CD4-positive, CD25-positive, alpha-beta regulatory T cell (primary cell): Measurements from ENCODE around the gene HOXC11. TPM values are rescaled to one million over a fixed set of nuclear protein-coding genes. Genes with fewer than 3 reads are reported as not detected.

Experiments
- ATAC-seq, 2 donors: fragments of 150-1000 bp; cut with Tn5 transposase; one replicate each; pipeline ENCODE4 v1.10.0; 2021; ENCODE audit warnings: low read depth in 2 of 2, moderate number of reproducible peaks in 2 of 2, moderate library complexity in 1 of 2
- DNase-seq, 3 donors: peaks; one replicate each; pipeline versions ENCODE4 v3.0.0 to v3.0.0-alpha.2; 2012 to 2022; ENCODE audit warnings: mixed read lengths in 1 of 3
- H3K27ac ChIP-seq: one replicate; pipeline ENCODE4 v1.7.0; 2013; ENCODE audit warnings: mild to moderate bottlenecking, low read length; ENCODE audit not compliant: insufficient read depth, poor library complexity, severe bottlenecking
- H3K27me3 ChIP-seq: one replicate; pipeline ENCODE4 v1.7.0; 2013; ENCODE audit warnings: low read length; ENCODE audit not compliant: control insufficient read depth, insufficient read depth
- H3K36me3 ChIP-seq: one replicate; pipeline ENCODE4 v1.7.0; 2013; ENCODE audit warnings: mild to moderate bottlenecking, low read length, moderate library complexity; ENCODE audit not compliant: control insufficient read depth, insufficient read depth
- H3K4me1 ChIP-seq: 2 replicates; pipeline ENCODE4 v1.7.0; 2013; ENCODE audit warnings: mild to moderate bottlenecking, low read length; ENCODE audit not compliant: insufficient read depth, control insufficient read depth, poor library complexity, severe bottlenecking
- H3K4me3 ChIP-seq: one replicate; pipeline ENCODE4 v1.7.0; 2013; ENCODE audit warnings: low read depth, mild to moderate bottlenecking, low read length, moderate library complexity
- H3K9me3 ChIP-seq, 2 experiments: 1 replicate in 1 of 2; 2 replicates in 1 of 2; pipeline ENCODE4 v1.7.0; 2013; ENCODE audit warnings: low read length in 2 of 2, mild to moderate bottlenecking in 1 of 2, moderate library complexity in 1 of 2; ENCODE audit not compliant: control insufficient read depth in 2 of 2
- H3K27ac Mint-ChIP-seq, 3 donors: one replicate each; pipeline ENCODE4 v1.8.0; 2020 to 2022; ENCODE audit warnings: mild to moderate bottlenecking in 3 of 3, mixed read lengths in 3 of 3, moderate library complexity in 2 of 3
- H3K27me3 Mint-ChIP-seq: one replicate; pipeline ENCODE4 v1.8.0; 2022; ENCODE audit warnings: mild to moderate bottlenecking, mixed read lengths
- H3K36me3 Mint-ChIP-seq: one replicate; pipeline ENCODE4 v1.8.0; 2020; ENCODE audit warnings: mixed read lengths
- H3K4me1 Mint-ChIP-seq, 4 donors: one replicate each; pipeline ENCODE4 v1.8.0; 2020 to 2022; ENCODE audit warnings: mixed read lengths in 4 of 4, mild to moderate bottlenecking in 1 of 4
- H3K4me3 Mint-ChIP-seq, 4 donors: one replicate each; pipeline ENCODE4 v1.8.0; 2020 to 2022; ENCODE audit warnings: mild to moderate bottlenecking in 4 of 4, mixed read lengths in 4 of 4, moderate library complexity in 3 of 4
- H3K9me3 Mint-ChIP-seq, 7 donors: one replicate each; pipeline ENCODE4 v1.8.0; 2020 to 2022; ENCODE audit warnings: mixed read lengths in 7 of 7, mild to moderate bottlenecking in 3 of 7, moderate library complexity in 2 of 7
- polyA plus RNA-seq, 4 donors: library from polyadenylated mRNA; unstranded; fragments of 300-500 nt; fragmentation: Illumina TruSeq; gene quantifications; one replicate each; pipeline ENCODE4 v1.2.3, GENCODE V29; 2021
- total RNA-seq: library from RNA; stranded (reverse); gene quantifications from one replicate; pipeline ENCODE4 v1.2.3, GENCODE V29; 2022

Gene HOXC11
- total and polyA plus RNA-seq, 5 donors from 2014 or later: not detected

DNA sequence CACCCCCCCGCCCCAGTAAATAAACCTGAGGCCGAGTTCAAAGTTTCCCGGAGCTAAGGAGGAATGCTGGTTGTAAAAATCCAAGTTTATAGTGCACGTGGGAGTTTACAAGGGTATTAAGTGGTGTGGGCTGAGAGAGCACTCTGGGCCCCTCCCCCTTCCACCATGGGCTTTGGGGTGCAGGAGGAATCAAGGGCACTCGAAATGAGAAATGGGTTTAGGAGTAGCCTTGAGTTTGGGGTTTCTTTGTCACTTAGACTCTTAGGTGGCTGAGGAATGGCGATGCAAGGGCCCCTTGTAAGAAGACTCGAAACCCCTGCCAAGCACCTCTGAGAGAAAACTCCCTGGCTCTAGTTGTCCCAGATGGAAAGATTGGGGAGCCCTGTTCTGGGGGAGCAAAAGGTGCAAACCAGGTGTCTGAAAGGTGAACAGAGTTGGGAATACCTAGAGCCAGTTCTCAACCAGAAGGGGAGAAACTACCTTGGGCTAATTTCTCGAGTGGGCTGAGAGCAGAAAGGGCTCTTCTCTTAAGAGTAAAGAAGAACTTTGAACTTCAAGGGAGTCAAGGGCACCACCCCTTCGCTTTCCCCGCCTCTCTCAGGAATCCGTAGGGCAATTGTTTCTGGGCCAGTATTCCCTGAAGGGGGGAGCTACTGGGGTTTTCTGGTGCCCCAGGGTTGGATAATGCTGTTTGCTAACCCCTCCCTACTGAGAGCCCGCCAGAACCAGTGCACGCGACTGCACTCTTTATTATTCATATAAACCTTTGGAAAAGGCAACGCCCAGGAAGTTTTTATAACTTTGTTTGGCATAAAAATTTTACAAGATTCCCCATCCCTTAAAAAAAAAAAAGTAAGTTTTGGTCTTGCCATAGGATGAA is 5.8 kb downstream of the HOXC11 start:
- Histone ChIP-seq H3K36me3 (no peaks in the 10 kb centered on the region), H3K27ac (no peak overlapping the region), H3K9me3 (peaks cover 0 to 12% of the 10 kb centered on the region in 2 experiments), H3K4me3 (no peak overlapping the region), H3K4me1 (peaks cover 24% of the 10 kb centered on the region), H3K27me3 (peaks cover 61% of the 10 kb centered on the region)
- Mint-ChIP-seq H3K4me1 (peaks cover 5 to 38% (median 12%) of the 10 kb centered on the region in 4 donors), H3K9me3 (peaks cover 0 to 14% (median 0%) of the 10 kb centered on the region in 7 donors), H3K4me3 (no peak overlapping the region), H3K27ac (no peak overlapping the region), H3K27me3 (peaks cover 97% of the 10 kb centered on the region), H3K36me3 (no peaks in the 10 kb centered on the region)
- DNase-seq (no peak), ATAC-seq (no peak)

DNA sequence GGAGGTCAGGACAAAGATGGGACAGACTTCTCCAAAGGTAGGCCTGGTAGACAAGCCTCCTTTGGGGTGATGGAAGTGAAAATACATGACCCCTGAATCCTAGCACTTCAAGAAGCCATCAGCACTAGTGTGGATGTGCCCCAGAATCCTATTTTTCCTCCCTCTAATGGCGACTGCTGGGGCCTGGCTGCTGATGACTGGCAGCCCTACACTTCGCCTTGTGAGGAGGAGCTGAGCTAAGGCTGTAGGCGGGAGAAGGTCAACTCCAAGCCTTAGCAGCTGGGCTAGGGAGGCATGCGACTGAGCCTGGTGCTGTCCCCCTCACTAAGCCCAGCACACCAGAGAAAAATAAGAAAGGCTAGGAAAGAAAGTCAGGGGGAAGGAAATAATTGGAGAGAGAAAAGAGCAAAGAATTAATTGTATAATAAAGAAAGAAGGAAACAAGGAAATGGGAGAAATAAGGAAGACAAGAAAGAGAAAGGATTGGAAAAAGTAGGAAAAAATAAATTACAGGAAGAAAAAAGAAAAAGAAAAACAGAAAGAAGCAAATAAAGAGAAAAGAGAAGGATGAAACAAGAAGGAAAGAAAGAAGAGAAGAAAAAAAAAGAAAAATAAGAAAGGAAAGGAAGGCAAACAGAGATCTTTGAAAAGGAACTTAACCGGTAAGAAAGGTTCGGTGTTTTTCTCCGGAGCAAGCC is 7.3 kb downstream of the HOXC11 start:
- peaks cover 5 to 39% (median 11%) of the 10 kb centered on the region in 4 donors for H3K4me1 Mint-ChIP-seq
- H3K27ac Mint-ChIP-seq: no peak overlapping the region
- H3K27me3 ChIP-seq: peaks cover 61% of the 10 kb centered on the region
- ATAC-seq (no peak), DNase-seq (no peak)
- H3K4me3 ChIP-seq: no peak overlapping the region
- H3K4me3 Mint-ChIP-seq: peak overlapping the region in 2 of 4 donors; percentile 30 to 44
- peaks cover 13% of the 10 kb centered on the region for H3K4me1 ChIP-seq
- peaks cover 0 to 15% of the 10 kb centered on the region in 2 experiments for H3K9me3 ChIP-seq
- H3K36me3 ChIP-seq: no peaks in the 10 kb centered on the region
- H3K27me3 Mint-ChIP-seq: peaks cover 95% of the 10 kb centered on the region
- H3K36me3 Mint-ChIP-seq: no peaks in the 10 kb centered on the region
- H3K27ac ChIP-seq: no peak overlapping the region
- H3K9me3 Mint-ChIP-seq: peaks cover 0 to 16% (median 0%) of the 10 kb centered on the region in 7 donors

DNA sequence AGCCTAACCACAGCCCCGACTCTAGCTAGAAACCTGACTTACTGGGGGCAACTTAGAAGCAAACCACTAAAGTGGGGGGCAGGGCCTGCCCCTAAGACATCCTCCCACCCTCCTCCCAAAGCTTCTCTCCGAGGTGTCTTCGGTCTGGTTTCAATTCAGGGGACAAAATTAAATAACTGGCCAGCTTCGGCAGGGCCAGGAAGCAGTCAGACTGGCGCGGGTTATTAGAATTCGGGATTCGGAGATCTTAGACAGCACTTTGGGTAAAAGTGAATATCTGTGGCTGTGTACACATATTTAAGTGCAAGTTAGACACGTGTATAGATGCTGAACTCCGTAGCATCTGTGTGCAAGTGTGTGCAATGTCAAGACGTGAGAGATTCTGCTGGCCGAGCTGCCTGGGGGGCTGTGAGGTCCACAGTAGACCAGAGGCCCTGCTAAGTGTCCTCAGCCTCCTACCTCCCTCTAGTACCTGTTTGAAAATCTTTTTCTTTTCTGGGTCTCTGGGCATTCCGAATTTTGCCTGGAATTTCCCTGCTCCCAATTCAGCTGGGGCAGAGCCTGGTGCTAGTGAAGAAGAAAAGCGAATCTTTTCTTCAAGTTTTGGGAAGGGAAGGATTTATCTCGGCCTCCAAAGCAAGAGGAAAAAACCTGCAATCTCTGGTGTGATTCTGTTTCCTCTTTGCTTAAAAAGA is 8.0 kb downstream of the HOXC11 start:
- H3K27me3 Mint-ChIP-seq: peaks cover 94% of the 10 kb centered on the region
- ATAC-seq (no peak), DNase-seq (no peak)
- H3K4me3 Mint-ChIP-seq: peak overlapping the region in 2 of 4 donors; percentile 30 to 44
- Histone ChIP-seq H3K36me3 (no peaks in the 10 kb centered on the region), H3K27me3 (peaks cover 56% of the 10 kb centered on the region), H3K4me3 (no peak overlapping the region), H3K4me1 (peaks cover 15% of the 10 kb centered on the region), H3K9me3 (peaks cover 0 to 10% of the 10 kb centered on the region in 2 experiments), H3K27ac (no peak overlapping the region)
- H3K4me1 Mint-ChIP-seq: peaks cover 5 to 38% (median 13%) of the 10 kb centered on the region in 4 donors
- H3K9me3 Mint-ChIP-seq: peaks cover 0 to 18% (median 0%) of the 10 kb centered on the region in 7 donors
- H3K36me3 Mint-ChIP-seq: no peaks in the 10 kb centered on the region
- H3K27ac Mint-ChIP-seq: no peak overlapping the region

DNA sequence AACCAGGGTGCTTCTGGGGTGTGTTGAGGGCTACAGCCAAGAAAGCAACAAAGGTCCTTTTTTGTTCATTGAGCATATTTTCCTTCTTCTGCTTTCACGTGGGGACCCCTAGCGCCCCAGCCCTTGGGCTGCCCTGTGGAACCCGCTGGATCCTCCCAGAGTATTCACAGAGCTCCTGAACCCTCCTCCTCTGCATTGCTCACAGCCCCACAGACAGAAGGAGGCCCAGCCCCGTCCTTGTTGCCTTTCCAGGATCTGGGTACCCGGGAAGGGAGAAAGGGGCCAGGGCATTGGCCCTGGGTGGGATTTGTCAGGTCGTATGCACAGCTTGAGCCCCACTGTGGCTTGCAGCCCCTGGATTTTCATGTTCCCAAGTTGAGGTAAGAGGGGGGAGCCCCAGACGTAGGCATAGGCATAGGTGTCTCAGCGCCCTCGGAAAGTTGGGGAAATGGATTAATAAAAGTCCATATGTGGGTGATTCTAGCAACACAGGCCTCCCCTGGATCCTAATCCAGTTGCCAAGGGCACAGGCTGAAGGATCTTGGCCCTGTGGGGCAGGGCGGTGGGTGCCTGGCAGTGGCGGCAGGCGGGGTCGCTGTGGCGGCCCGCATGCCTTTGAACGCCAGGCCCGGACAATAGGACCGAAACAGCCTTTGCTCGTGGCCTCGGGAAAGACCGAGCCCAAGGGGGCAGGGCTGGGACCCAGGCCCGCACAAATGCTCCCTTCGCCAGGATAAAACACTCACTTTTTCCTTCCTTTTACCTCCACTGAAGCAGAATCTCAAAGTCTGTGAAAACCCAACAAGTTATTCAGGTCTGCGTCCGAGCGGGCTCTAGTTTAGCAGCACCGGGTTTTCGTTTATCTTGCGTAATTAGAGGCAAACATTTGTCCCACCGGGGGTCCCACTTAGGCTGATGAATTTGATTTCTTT is 9.0 kb downstream of the HOXC11 start:
- Mint-ChIP-seq H3K9me3 (peaks cover 0 to 17% (median 0%) of the 10 kb centered on the region in 7 donors), H3K4me3 (peak overlapping the region in 1 of 4 donors; percentile 28), H3K27me3 (peaks cover 94% of the 10 kb centered on the region), H3K4me1 (peaks cover 5 to 44% (median 16%) of the 10 kb centered on the region in 4 donors), H3K36me3 (no peaks in the 10 kb centered on the region), H3K27ac (no peak overlapping the region)
- no peaks in the 10 kb centered on the region for H3K36me3 ChIP-seq
- H3K27ac ChIP-seq: no peak overlapping the region
- peaks cover 0 to 5% of the 10 kb centered on the region in 2 experiments for H3K9me3 ChIP-seq
- H3K4me1 ChIP-seq: peaks cover 22% of the 10 kb centered on the region
- DNase-seq (no peak), ATAC-seq (no peak)
- H3K27me3 ChIP-seq: peaks cover 56% of the 10 kb centered on the region
- no peak overlapping the region for H3K4me3 ChIP-seq

DNA sequence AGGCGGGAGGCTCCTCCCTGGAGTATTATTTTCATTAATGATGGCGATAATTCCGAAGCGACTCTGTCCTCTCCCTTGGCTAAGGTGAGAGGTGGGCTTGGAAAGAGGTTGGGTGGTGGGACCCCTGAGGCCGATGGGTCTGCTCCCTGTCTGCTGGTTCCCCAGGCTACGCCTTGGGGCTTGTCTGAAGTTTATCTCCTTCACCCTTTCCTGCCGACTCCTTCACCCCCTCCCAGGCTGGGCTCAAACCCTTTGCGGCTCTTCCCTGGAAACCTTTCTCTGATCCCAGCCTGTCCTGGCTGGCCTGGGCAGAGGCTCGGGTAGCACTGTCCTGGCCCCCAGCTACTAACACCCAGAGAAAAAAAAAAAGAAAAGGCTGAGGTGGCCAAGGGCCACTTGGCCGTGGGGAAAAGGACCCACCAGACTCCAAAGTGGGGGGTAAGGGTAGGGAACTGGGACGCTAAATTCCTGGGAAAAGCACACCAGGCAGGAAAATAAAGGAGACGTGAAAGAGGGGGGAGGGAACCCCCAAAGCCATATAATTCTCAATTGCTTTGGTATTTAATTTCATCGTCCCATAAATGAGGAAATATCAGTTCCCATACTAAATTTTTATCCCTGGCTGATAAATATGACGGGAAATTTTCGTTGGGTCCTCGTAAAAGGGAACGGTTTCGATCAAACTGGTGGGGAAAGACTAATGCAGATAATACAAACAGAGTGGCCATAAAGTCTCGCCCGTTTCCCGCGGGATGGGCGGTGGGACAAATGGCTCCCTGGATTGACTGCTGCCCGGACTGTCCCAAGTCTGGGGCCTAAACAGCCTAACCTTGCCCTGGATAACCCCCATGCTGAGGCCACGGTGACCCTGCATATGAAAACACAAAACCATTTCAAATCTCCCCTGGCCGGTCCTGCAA is 10.0 kb downstream of the HOXC11 start:
- no peak overlapping the region for H3K27ac ChIP-seq
- peaks cover 21% of the 10 kb centered on the region for H3K4me1 ChIP-seq
- Mint-ChIP-seq H3K27me3 (peaks cover 94% of the 10 kb centered on the region), H3K4me3 (peak overlapping the region in 3 of 4 donors; percentile 24 to 86 (median 36)), H3K27ac (peak overlapping the region in 2 of 3 donors; percentile 38 to 76), H3K4me1 (peaks cover 5 to 50% (median 17%) of the 10 kb centered on the region in 4 donors), H3K9me3 (peaks cover 0 to 17% (median 0%) of the 10 kb centered on the region in 7 donors), H3K36me3 (no peaks in the 10 kb centered on the region)
- no peak overlapping the region for H3K4me3 ChIP-seq
- DNase-seq (no peak), ATAC-seq (no peak)
- no peaks in the 10 kb centered on the region for H3K36me3 ChIP-seq
- peaks cover 55% of the 10 kb centered on the region for H3K27me3 ChIP-seq
- peaks cover 0 to 5% of the 10 kb centered on the region in 2 experiments for H3K9me3 ChIP-seq

DNA sequence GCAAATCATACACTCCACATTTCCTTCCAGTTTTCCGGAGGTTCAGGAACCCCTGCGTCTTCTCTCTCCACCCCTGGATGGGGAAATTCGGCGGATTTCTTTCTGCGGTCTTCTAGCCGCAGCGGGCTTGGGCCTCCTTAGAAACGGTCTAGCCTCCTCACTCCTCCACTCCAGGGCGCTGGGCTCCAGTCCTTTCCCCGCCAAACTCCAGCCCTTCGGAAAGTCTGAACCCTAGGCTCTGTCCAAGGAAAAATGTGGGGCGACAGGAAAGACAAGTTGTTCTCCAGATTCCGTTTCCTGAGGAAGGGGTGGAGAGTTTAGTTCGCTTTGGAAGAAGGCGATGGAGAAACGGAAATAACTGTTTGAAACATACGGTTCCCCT is 10.6 kb downstream of the HOXC11 start:
- no peak for ATAC-seq
- Mint-ChIP-seq H3K4me3 (peak overlapping the region in 3 of 4 donors; percentile 24 to 75 (median 36)), H3K27ac (peak overlapping the region in 1 of 3 donors; percentile 63)

More for the DNA sequence above, 10.6 kb downstream of the HOXC11 start:
- Mint-ChIP-seq H3K4me1 (peaks cover 5 to 49% (median 21%) of the 10 kb centered on the region in 4 donors), H3K9me3 (peaks cover 0 to 17% (median 0%) of the 10 kb centered on the region in 7 donors), H3K36me3 (no peaks in the 10 kb centered on the region), H3K27me3 (peaks cover 96% of the 10 kb centered on the region)
- Histone ChIP-seq H3K27me3 (peaks cover 58% of the 10 kb centered on the region), H3K36me3 (no peaks in the 10 kb centered on the region), H3K4me3 (no peak overlapping the region), H3K27ac (no peak overlapping the region), H3K9me3 (peaks cover 0 to 5% of the 10 kb centered on the region in 2 experiments), H3K4me1 (peaks cover 20% of the 10 kb centered on the region)
- no peak for DNase-seq
